Cerebellar cortex (tissue), 1 donor: Measurements from ENCODE around the gene SLC7A14.

Experiments
- DNase-seq: peaks from one replicate; pipeline ENCODE4 v3.0.0-alpha.2; 2015; ENCODE audit warnings: low spot score

SLC7A14 gene

DNA sequence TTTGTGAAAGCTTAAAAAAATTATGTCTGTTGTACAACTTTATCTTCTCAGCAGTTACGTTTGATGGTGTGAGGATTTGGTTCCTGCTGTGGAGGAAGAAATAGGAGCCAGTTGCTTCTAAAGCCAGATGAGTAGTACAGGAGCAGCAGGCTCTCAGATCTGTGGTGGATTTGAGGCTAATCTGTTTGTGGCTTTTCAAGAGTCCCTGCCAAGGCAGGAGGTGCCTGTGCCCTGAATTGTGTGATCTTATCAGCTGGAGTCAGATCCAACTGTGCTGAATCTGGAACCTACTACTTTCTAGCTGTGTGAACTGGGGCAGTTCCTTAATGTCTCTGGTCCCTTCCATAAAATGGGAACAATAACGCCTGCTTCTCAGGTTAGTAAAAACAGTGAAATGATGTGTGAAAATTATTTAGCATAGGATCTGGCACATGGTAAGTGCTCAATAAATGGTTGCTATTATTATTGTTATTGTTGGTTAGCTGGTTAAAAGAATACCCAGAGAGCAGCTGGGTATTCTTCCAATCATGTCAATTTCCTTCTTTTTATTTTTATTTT lies 159.6 kb downstream of the SLC7A14 start:
- no peak for DNase-seq

DNA sequence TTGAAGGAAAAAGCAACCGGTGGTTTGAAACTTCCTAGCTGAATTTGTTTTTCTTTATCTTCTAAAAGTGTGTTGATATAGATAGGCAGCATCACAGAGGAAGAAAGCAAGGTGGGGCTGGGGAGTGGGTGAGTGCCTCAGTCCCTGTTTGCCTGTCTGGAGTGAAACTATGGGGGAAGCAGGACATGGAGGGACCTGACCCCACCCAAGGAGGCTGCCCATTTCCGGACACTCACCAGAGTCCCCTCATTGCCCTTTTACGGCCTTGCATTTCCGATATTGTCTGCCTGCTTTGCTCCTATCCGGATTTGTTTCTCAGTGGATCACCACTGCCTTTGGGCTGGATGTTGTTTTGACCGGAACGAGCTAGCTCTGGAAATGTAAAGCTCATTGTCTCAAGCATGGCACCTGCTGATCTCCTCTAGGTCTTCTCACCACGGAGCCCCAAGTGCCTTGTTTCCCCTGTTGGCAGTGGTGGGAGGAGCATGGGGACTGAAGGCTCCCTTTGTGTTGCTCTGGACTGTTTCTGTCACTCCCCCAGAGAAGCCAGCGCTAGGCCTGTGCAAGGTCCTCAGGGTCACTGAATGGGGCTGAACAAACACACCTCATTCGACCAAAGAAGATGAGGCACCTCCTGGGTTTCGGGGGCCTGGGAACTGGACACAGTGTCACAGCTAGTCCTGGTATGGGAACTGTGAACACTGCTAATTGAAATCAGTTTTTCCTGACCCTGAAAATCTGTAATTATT lies 160.2 kb downstream of the SLC7A14 start:
- DNase-seq: peak; percentile 14

DNA sequence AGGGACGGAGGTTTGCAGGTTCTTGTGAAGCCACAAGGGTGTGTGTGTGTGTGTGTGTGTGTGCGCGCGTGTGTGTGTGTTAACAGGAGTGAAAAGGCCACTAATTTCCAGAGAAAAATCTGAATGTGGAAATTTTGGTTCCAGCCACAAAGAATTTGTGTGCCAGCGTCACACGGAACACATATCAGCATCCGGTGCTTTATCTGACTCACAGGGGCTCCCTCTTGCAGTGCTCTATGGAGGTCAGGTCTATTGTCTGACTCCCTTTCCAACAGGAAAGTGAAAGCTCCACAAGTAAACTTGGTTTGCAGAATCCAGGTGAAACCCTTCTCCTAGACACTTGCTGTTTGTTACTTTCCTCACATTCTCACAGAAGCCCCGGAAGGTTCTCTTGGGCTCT lies 161.0 kb downstream of the SLC7A14 start:
- DNase-seq: no peak

DNA sequence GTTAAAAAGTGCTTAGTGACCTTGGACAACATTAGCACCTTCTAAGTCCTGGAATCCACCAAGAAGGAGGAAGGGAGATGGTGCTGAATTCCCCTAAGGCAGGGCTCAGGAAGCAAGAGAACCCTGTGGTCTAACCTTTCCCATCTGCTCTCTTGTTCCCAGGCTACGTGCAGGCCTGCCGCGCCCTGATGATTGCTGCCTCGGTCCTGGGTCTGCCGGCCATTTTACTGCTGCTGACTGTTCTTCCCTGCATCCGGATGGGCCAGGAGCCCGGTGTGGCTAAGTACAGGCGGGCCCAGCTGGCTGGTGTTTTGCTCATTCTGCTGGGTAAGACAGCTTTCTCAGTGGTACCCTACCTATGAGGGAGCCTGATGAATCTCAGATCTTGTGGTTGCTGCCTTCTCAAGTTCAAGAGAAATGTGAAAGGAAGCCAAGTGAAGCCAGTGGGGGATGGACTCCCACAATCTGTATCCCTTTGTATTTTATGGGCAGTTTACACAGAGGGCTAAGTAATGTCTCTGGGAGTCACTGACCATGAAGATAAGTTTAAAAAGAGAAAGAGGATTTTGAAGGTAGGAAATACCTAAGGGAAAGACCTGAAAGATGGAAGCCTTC lies 162.8 kb downstream of the SLC7A14 start:
- DNase-seq: no peak

DNA sequence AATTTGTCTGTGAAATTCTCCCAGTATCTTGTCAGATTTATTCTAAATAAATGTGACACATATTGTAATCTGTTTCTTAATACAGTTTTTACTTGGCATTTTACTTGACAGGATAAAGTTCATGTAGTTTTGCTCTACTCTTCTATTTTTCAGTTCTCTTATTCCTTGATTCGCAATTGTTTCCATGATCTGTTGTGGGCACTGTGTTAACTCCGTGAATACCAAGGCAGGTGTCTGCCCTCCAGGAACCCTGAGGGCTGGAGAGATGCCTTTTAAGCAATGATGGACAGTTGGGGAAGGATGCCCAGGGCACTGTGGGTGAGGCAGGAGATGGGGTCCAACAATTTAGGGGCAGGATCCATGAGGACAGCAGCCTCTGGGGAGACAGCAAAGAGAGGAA lies 164.1 kb downstream of the SLC7A14 start:
- DNase-seq: no peak

DNA sequence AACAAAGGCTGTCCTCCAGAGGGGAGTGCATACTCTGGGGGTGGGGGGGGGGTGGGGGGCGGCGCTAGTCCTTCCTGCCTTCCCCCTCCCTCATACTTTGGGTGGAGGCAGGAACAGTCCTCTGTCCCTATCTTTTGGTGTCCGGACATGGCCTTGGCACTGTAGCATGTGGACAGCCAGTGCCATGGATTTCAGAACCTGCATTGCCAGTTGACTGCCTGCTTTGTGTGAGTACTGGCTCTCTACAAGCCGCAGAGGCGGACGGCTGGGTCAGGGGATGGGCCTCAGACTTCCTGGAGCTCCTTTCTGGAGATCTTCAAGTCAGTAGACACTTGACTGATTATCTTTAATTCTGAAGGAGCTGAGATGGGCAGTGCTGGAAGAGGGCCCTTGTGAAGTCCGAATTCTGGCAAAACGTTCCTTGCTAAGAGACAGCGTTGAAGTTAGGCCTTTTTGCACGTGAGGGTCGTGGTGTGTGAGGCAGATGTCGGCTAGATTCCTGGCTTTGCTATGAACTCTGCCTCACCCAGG lies 164.7 kb downstream of the SLC7A14 start:
- peak; percentile 33 for DNase-seq

- no peak for DNase-seq
These were observed 165.5 kb downstream of the SLC7A14 start for GRCh38 chr3:170420307-170420821.

GRCh38 chr3:170419557-170420087 lies 166.3 kb downstream of the SLC7A14 start:
- DNase-seq: no peak

DNA sequence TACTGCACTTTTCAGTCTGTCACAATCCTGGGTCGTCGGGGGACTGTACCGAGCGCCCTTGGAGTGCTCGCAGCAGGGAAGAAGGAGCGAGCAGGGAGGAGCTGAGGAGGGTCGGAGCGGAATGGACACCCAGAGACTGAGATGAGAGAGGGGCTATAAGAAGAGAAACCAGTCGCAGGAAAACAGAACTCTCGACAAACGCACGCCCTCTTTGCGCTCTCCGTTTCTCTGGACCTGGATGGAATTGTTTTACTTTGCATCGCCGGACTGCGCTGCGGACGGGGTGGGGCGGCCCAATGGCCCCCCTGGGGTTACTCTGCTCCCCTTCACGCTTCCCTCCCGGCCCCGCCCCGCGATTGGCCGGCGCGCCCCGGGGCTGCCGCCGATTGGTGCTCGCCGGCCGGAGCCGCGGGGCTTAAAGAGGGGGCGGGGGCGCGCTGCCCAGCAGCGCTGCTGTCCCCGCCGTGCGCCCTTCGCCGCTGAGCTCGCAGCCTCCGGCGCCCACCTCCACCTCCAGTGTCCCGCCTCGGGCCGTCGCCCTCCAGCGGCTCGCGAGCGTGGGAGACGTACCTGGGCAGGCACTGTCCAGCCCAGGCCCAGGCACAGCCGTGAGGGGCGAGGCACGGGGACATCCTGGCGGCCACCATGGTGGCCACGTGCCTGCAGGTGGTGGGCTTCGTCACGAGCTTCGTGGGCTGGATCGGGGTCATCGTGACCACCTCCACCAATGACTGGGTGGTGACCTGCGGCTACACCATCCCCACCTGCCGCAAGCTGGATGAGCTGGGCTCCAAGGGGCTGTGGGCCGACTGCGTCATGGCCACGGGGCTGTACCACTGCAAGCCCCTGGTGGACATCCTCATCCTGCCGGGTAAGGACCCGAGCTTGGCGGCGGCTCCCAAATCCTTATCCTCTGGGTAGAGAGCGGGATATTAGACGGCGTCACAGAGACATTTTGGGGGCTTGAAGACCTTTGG lies 167.2 kb downstream of the SLC7A14 start, which contains the start of gene CLDN11:
TSS of gene CLDN11 (plus strand) at position 447 of the 977 bp plus-strand sequence. CDS start at position 646, 199 bp downstream.
- DNase-seq: no peak

GRCh38 chr3:170417090-170417489 lies 168.8 kb downstream of the SLC7A14 start:
- DNase-seq: no peak

DNA sequence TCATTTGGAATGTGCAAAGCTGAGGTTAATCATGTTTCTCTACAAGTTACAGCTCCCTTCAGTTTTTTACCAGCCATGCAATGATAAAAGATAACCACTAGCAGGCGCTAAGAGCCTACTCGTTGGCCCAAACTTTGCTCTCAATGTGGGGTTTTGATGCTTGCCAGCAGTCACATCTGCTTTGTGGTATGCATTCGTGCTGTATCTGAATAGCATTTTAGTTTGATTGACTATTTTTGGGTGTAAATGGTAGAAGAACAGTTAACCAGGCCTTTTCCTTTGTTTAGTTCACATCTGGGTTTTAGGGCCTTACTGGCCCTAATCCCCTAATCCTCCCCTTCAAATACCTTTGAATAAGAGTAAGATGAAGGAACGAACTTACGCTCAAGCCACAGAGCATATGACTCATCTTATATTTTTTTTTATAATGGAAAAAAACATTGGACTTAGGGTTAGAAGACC lies 171.6 kb downstream of the SLC7A14 start:
- DNase-seq: peak; percentile 69

- DNase-seq: no peak
These were observed 172.6 kb downstream of the SLC7A14 start for GRCh38 chr3:170413291-170413690.

DNA sequence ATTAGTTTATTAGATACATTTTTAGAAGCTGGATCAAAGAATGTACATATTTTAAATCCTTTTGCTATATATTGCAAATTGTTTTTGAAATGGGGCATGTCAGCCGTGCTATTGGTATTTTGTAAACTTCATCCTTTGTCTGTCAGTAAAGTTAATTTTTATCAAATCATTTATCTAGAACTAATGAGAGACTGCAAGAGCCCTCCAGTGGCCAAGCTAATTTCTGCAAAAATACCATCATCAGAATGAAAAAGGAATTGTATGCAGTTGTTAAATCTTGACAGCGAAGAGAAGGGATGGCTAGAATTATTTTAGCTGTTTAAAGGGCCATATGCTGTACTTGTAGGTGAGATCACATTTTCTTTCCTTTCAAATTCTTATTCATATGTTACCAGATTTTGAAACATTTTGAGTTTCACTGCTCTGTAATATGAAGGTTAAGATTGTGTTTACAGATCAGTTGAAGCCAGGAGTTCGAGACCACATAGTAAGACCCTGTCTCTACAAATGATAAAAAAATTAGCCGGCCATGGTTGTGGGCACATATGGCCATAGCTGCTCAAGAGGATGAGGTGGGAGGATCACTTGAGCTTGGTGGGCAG lies 175.3 kb downstream of the SLC7A14 start:
- peak; percentile 30 for DNase-seq
